NOMO-1 (cell line): ENCODE results near the gene CLK1.
"Not testable (repeated sequence)": the region's sequence is repeated elsewhere in the genome, so short reads cannot be mapped to it uniquely, and the experiment has no call there.

Source experiments
- DNase-seq, 2 experiments: peaks; one replicate each; lab custom pipeline; 2025; ENCODE audit not compliant: unreplicated experiment in 2 of 2; lab: John Stamatoyannopoulos, UW

CLK1 gene

DNA sequence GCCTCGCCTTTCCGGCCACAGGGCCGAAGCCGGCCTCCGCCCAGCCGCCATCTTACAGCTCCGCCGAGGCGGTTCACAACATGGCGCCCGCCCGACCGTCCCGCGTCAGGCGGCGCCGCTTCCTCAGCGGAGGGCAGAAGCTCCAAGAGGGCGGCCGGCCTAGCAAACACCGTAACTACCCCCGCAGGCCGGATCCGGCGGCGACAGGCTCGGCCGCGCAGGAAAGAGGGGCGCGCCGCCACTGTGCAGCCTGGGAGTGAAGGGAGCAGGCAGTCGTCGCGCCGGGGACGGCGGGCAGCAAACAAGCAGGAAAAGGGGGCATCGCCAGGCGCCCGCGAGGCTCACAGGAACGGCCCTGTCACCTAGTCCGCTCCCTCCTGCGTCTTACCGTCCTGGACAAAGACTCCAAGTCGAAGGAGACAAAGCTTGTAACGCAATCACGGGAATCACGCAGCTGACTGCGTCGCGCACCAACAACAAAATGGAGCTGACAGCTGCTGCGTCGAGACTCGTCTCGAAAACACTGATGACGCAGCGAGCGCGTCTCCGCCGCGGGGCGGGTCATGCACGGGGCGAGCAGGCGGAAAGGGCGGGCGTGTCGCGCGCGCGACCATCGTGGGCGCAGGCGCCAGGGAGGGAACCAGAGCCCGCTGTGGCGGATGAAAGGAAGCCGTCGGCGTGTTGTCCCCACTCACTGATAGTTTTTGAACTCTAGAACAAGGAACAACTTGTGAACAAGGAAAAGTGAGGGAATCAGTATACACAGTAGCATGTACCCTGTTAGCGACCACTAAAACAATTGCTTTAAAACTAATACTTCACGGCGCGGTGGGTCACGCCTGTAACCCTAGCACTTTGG is at the start of gene CLK1:
Gene CLK1, minus strand, starts transcription at position 483 of the 859 bp plus-strand sequence. CDS start 2,796 bp downstream, outside the sequence.
- DNase-seq, result peak; percentile 91

DNA sequence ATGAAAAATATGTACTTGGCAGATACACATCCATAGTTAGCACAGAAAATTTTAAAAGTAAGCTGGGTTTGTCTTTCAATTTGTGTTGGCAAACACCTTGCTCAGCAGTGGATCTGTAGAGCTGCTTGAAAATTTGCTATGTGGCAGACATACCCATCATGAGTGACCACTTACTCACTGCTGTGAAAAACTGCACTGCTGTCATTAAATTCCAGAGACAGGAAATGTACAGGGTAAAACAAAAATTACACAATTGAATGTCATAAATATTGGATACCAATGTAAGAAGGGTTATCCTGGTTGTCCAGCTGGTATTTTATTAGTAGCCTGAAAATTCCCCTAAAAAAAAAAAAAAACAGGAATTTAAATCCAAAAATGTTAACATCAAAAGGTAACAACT is 49.2 kb upstream of the CLK1 start:
- no peak for DNase-seq

DNA sequence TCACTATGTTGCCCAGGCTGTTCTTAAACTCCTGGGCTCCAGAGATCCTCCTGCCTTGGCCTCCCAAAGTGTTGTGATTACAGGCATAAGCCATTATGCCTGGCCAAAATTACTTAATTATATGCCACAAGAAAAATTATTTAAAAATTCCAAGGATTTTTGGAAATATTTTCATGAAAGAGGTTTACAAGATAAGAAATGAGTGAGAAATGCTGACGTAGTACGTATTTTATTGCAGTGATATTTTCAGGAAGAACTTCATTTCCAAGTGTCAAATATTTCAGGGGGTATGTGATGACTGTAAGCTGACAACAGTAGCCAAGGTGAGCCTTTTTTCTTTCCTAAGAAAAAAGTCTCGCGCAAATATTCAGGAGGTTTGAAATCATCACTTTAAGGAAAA is 45.5 kb upstream of the CLK1 start:
- DNase-seq, result no peak

DNA sequence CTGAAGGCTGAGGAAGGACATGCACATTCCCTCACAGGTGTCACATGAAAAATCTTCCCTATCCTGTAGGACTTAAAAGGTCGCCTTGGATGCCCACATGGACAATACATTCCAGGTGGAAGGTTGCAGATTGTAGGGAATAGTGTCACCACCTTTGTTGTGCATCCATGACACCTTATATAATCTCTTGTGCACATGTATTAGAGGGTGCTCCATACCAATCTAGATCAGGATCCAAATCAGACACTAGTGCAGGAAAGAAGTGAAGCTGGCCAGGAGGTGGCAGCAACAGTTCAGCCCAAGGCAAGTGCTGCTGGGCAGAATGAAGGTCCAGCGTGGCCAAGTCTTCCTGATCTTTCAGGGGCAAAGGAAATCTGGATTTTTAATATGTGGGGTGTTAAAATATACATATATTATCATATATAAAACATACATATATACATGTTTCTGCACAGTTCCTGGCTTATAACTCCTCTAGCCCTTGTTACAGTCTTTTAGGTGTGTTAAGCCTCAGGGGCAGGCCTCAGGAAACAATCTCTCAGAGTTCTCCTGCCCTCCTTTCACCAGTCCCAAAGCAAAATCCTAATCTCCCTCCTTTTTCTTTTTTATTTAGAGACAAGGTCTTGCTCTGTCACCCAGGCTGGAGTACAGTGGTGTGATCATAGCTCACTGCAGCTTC is 41.3 kb upstream of the CLK1 start:
- peak; percentile 37 to 49 for DNase-seq

DNA sequence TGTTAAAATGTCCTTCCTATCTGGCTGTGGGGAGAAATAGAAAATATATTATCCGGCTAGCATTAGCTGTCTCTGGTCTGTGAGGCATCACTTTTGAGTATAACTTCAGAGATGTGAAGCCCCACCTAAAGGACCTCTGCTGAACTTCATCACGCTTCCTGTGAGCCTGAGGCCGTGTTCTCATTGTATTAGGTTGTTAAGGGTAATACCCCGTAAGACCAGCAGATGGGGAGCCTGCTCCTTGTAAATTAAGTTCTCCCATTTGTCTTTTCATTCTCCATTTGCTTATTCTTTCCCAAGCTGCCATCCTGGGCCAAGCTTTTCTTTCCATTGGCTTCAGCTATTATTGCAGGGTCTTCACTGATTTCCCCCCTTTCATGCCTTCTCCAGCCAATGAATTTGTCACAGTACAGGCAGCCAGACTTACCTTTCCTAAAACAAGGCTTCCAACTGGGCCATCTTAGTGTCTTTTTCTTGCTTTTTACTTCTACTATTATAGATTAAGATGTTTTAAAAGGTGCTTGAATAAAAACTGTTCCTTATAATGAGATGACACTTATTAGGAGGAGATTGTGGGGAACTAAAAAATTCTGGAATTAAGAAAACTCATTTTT is 37.1 kb upstream of the CLK1 start:
- peak; percentile 63 to 87 for DNase-seq

DNA sequence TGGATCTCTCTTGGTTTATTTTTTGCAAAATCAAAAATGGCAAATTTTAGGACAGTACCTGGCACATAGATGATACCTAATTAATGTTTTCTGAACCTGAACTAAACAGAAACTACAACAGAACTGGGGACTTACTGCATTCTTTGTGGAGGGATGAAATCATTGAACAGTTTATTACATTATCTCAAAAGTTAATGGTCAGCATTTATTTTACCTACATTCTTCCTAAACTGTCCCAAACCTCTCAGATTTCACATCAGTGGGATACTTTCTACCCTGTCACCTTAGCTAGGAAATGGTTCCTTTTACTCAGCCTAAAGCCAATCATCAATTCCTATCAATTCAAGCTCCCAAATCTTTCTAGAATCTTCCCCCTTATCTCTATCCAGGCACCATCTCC is 35.0 kb upstream of the CLK1 start:
- no peak for DNase-seq

DNA sequence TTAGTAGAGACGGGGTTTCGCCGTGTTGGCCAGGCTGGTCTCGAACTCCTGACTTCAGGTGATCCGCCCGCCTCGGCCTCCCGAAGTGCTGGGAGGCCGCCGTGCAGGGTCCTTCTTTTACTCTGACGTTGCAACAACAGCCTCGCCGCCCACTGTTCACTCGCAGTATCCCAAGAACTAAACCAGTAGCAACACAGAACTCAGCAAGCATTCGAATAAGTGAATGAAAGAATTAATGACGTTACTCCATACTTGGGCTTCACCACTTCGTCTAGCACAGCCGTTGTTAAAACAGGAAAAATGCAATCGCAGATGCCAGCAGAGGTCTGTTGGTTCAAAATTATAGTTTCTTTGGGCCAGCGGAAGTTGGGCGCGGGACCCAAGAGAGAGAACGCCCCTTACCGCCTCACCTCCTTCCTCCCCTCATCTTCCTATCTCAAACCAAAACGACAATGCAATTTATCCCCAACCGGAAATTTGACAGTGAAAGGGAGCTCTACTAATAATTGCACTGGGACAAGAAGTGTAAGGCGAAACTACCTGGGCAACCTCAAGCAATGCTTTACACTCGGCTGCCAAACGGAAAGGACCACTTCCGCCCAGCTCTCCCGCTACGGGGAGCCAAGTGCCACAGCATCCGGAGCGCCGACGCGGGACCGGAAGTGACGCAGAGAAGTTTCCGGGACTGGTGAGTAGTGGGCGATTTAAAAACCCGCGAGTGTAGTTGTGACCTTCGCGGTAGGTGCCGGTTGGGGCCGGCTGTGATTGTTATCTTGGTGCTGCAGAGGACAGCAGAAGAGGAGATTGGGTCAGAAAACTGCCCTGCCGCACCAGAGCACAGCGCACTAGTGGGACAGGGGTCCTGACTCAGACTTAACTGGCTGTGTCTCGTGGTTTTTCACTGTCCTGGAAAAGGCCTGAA is 24.5 kb upstream of the CLK1 start, which contains the start of the genes NIF3L1 and PPIL3:
Gene NIF3L1, plus strand, starts transcription at position 668 of the 922 bp plus-strand sequence. CDS start 2,573 bp downstream, outside the sequence.
Gene PPIL3, minus strand, starts transcription at position 374 of the 922 bp plus-strand sequence. CDS start 1,462 bp downstream, outside the sequence.
- peak; percentile 89 to 96 for DNase-seq

DNA sequence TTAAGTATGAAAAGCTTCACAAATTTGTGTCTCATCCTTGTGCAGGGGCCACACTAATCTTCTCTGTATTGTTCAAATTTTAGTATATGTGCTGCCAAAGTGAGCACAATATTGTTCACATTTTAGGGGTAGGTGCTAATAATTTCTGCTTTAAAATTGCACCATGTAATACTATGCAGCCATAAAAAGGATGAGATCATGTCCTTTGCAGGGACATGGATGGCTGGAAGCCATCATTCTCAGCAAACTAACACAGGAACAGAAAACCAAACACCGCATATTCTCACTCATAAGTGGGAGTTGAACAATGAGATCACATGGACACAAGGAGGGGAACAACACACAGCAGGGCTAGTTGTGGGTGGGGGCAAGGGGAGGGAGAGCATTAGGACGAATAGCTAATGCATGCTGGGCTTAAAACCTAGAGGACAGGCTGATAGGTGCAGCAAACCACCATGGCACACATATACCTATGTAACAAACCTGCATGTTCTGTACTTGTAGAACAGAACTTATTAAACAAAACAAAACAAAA is 17.3 kb upstream of the CLK1 start:
- not testable (repeated sequence) for DNase-seq

DNA sequence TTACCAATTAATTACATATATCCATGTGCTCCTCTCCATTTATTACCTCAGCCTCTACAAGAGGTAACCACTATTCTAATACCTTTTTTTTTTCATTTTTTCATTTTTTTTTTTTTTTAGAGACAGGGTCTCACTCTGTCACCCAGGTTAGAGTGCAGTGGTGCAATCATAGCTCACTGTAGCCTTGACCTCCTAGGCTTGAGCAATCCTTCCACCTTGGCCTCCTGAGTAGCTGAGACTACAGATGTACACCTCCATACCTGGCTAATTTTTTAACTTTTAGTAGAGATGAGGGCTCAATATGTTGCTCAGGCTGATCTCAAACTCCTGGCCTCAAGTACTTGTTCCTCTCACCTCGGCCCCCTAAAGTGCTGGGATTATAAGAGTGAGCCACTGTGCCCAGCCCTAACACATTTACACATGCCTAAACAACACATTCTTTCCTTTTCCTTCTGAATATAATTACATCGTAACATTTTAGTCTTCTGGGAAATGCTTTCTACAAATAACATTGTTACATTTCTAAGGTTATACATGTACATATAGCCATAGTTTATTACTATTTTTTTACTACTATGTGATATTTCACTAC is 13.9 kb upstream of the CLK1 start:
- no peak for DNase-seq

DNA sequence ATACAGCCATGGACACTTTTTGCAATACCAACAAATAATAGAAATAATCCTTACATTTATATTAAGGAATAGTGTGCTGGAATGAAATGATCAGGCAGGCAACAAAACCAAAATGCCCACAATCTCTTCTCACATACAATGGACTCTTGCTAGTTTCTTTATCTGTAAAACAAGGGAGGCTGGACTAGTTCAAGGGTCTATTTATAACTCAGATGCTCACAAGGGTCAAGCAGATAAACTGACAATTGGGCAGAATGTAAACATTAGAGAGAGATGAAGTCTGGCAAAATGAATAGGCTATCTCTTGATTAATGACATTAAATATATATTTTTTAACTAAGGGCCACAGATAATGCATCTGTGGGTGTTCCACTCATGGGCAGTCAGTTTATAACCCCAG is 13.0 kb upstream of the CLK1 start:
- no peak for DNase-seq

DNA sequence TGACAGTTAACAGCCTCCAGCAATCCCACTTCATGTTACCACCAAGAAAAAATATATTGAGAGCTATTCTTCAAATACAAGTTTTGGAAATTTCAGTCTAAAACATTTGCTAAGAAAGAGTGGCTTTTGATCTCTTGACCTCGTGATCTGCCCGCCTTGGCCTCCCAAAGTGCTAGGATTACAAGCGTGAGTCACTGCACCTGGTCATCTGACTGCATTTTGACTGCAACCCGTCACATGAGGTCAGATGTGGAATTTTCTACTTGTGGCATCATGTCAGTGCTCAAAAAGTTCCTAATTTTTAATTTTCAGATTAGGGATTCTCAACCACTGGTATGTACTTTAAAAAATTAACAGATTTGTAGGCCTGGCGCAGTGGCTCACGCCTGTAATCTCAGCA is 9.1 kb upstream of the CLK1 start:
- DNase-seq, result no peak

DNA sequence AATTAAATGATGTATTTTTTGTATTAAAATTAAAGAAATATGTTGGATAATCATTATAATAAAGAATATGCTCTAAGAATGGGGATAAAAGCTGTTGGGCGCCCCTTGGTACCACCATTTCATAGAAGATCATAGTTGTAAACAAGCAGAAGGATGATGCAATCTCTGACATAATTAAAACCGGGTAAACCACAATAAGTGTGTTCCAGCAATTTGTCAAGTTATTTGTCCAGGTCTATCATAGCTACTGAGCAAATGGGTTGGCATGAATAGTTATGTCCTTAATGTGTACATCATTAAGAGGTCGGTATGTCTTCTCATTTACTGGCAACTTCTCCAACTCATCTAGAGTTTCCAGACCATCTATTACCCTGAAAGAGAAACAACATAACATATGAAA is 6.7 kb upstream of the CLK1 start:
- DNase-seq, result peak in 1 of 2 experiments; percentile 40

DNA sequence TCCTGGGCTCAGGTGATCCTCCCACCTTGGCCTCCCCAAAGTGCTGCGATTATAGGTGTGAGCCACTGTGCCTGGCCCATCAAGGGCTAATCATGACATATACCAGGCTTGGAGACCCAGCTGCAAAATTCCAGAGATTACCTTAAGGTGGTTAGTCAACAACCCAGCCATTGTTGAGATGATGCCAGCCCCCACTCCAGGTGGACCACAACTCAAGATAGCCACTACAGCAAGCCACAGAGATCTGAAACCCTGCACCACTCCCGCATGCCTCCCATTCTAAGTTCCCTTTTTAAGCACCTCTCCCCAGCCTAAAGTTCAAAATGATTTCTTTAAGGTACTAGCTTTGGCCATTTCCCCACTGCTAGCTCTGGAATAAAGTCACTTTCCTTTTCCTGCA is 4.6 kb upstream of the CLK1 start:
- DNase-seq, result no peak

DNA sequence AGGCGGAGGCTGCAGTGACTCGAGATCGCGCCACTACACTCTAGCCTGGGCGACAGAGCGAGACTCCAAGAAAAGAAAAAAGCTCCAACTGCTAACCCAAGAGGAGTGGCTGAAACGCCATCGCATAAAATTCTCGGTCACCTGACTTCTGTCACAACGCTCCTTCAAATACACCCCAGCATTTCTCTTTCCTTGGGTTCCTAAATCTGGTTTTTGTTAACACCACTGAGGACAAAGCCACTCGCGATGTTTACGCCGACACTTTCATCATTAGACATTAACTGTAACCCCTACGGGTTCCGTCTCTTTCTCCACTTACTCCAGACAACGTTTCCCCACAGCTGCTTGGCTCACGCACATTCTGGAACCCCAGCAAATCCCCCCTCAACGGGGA is 679 bp downstream of the CLK1 start:
- peak in 1 of 2 experiments; percentile 56 for DNase-seq

DNA sequence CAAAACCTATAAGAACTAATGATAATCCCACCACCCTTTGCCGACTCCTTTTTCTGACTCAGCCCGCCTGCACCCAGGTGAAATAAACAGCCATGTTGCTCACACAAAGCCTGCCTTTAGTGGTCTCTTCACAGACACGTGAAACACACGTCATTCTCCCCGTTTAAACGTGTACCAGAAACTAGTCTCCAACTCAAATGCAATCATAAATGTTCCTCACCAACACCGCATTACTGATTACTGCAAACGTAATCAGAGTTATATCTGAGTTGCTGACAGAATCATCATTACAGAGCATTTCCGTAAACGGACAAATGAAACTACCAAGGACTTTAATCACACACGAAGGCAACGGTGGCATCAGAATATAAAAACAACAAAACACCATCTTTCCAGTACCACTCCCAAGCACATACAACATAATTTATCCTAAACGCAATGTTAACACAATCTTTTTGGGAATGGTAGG is 1.9 kb downstream of the CLK1 start:
- DNase-seq, result peak in 1 of 2 experiments; percentile 55

DNA sequence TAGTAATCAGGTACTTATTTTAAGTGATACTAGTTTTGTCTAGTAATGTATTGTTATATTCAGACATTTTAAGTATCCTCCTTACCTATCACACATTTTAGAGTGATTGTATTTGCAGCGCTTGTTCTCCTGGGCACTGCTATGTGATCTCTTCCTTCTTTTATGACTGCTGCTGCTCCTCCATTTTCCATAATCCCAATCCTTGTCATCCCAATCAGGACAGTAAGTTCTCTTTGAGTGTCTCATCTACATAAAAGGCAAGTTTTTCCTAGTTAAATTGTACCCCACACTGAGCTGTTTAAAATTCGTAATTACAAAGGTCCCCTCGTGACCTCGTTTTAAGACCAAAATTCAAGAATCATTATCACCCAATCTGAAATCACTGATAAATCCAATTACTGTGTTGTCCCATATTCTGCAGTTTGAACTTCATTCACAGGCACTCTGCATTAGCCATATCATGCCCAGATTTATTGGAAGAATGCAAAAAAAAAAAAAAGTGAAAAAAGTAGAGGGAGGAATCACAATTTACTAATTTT is 2.8 kb downstream of the CLK1 start:
- no peak for DNase-seq

DNA sequence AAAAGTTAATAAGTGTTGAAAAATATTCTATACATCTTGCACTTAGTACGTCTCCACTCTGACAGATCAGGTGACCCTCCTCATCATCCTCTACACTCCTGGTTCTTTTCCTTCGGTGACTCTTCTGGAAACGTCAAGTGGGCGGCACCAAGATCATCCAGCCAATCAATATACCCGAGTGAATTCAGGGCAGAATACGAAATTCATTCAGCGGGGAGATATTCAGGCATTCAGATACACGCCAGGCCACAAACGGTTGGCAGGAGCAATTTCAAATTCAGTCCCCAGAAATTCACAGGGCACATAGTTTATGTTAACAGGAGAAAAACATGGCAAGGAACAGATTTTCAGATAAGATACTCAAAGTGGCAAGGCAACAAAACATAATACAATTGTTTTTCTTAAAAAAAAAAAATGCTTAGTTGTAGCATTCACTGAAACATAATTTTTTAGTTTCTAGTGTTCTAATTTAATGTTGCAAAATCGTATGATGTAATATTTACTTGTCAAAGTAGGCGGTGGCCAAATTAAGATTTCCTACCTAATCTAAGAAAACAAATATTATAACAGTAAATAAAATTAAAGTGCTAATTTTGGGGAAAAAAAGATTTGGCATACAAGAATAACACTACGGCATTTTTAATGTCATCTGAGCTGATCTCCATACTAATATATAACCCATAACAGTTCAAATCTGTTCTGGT is 4.2 kb downstream of the CLK1 start:
- no peak for DNase-seq

DNA sequence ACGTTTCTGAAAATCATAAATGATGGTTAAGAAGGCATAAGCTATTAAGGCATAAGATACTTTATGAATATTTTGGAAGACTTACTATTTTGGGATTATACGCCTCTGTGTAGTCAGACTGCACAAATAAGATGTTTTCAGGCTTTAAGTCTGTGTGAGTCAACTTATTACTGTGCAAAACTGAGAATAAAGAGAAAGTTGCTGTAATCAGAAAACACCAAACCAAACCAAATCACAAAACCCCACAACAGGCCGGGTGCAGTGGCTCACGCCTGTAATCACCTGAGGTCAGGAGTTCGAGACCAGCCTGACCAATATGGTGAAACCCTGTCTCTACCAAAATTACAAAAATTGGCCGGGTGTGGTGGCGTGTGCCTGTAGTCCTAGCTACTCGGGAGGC is 7.7 kb downstream of the CLK1 start:
- DNase-seq, result no peak

DNA sequence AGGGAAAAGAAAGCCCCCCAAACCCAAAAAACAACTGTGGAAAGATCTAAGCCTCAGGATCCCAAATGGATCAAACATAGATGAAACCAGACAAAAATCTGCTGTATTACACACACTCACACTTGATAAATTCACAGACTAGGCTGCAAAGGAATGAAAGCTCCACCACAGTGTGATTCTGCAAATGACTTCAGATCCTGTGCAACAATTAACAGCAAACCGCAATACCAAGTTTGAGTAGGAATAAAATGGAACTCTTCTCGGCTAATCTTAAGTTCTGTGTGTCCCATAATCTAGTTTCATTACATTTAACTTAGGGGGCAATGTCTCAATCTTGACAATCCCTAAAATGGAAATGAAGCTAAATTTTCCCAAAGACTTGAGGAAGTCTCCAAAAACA is 11.9 kb downstream of the CLK1 start:
- DNase-seq, result no peak
